H1 (cell line): ENCODE data around the gene SPOP. TPM values are rescaled to one million over a fixed set of nuclear protein-coding genes. Genes with fewer than 3 reads are reported as not detected.

ENCODE experiments used
- CTCF ChIA-PET: fragments of 300-600 bp; sonication (Branson Sonifier 250); formaldehyde crosslinking; loops from one replicate; lab custom pipeline; 2021; ENCODE audit not compliant: partially characterized antibody; lab: Charles Lee
- POLR2A ChIA-PET: fragments of 300-600 bp; sonication (Branson Sonifier 250); formaldehyde crosslinking; loops from one replicate; lab custom pipeline; 2021; ENCODE audit warnings: inconsistent platforms; ENCODE audit not compliant: partially characterized antibody; lab: Charles Lee
- DNase-seq, 2 experiments: peaks; one replicate each; pipeline versions ENCODE4 v3.0.0 to v3.0.0-alpha.2; 2010 to 2022; ENCODE audit warnings: low spot score in 2 of 2, low read depth in 1 of 2, mixed read lengths in 1 of 2
- FAIRE-seq: peaks from 2 replicates; lab custom pipeline; 2011; peaks lifted over from hg19 to GRCh38; lab: Jason Lieb, UNC
- H2AFZ ChIP-seq: 2 replicates; pipeline ENCODE4 v1.8.1; 2012; ENCODE audit warnings: low read length, inconsistent platforms
- H2AK5ac ChIP-seq: 2 replicates; pipeline ENCODE4 v1.6.1; 2013; ENCODE audit warnings: low read depth, low read length
- H2BK120ac ChIP-seq: replicated peaks from 2 replicates; pipeline ENCODE3; 2013; ENCODE audit warnings: low read depth, low read length, inconsistent platforms
- H2BK12ac ChIP-seq: 2 replicates; pipeline ENCODE4 v1.6.1; 2013; ENCODE audit warnings: low read depth, low read length
- H2BK15ac ChIP-seq: 2 replicates; pipeline ENCODE4 v1.6.1; 2013; ENCODE audit warnings: low read length
- H2BK20ac ChIP-seq: 2 replicates; pipeline ENCODE4 v1.6.1; 2013; ENCODE audit warnings: low read length
- H2BK5ac ChIP-seq: 2 replicates; pipeline ENCODE4 v1.6.1; 2013; ENCODE audit warnings: low read depth, low read length
- H3K14ac ChIP-seq: 2 replicates; pipeline ENCODE4 v1.6.1; 2013; ENCODE audit warnings: inconsistent platforms; ENCODE audit not compliant: insufficient read length
- H3K18ac ChIP-seq: 2 replicates; pipeline ENCODE4 v1.6.1; 2013; ENCODE audit warnings: low read length; ENCODE audit errors: extremely low read depth
- H3K23ac ChIP-seq: 2 replicates; pipeline ENCODE4 v1.6.1; 2013; ENCODE audit warnings: inconsistent platforms; ENCODE audit not compliant: insufficient read length
- H3K23me2 ChIP-seq: 2 replicates; pipeline ENCODE4 v1.6.1; 2013; ENCODE audit warnings: low read depth, low read length
- H3K27ac ChIP-seq: 2 replicates; pipeline ENCODE4 v1.6.1; 2011; ENCODE audit warnings: low read depth, low read length, inconsistent platforms
- H3K27me3 ChIP-seq, 4 experiments: replicated peaks in 1 of 4; 1 replicate in 1 of 4; 2 replicates in 3 of 4; pipeline versions ENCODE4 v1.6.1 to v1.8.1; 2011 to 2013; ENCODE audit warnings: low read length in 3 of 4, mild to moderate bottlenecking in 3 of 4, inconsistent platforms in 2 of 4, mixed read lengths in 2 of 4, moderate library complexity in 1 of 4; ENCODE audit not compliant: control insufficient read depth in 3 of 4, insufficient read depth in 3 of 4; ENCODE audit errors: extremely low read depth in 1 of 4
- H3K36me3 ChIP-seq, 4 experiments: 2 replicates each; pipeline versions ENCODE4 v1.6.1 to v1.8.1; 2011 to 2013; ENCODE audit warnings: mild to moderate bottlenecking in 4 of 4, low read length in 3 of 4, moderate library complexity in 2 of 4, control low read depth in 1 of 4, inconsistent platforms in 1 of 4; ENCODE audit not compliant: insufficient read depth in 4 of 4, control insufficient read depth in 2 of 4
- H3K4ac ChIP-seq: replicated peaks from 2 replicates; pipeline ENCODE3; 2013; ENCODE audit warnings: low read length, low read depth, mixed read lengths, inconsistent platforms; ENCODE audit not compliant: insufficient read length
- H3K4me1 ChIP-seq, 4 experiments: replicated peaks in 1 of 4; 1 replicate in 1 of 4; 2 replicates in 3 of 4; pipeline versions ENCODE4 v1.6.1 to v1.8.1; 2011 to 2013; ENCODE audit warnings: low read length in 3 of 4, inconsistent platforms in 2 of 4, mixed read lengths in 1 of 4; ENCODE audit not compliant: insufficient read depth in 4 of 4, control insufficient read depth in 3 of 4
- H3K4me2 ChIP-seq, 2 experiments: 2 replicates each; pipeline versions ENCODE4 v1.6.1 to v1.8.1; 2011 to 2013; ENCODE audit warnings: low read depth in 2 of 2, low read length in 2 of 2, control low read depth in 1 of 2, inconsistent platforms in 1 of 2, mild to moderate bottlenecking in 1 of 2; ENCODE audit not compliant: insufficient read depth in 1 of 2
- H3K4me3 ChIP-seq, 4 experiments: fragments of 200-600, 300-600 bp in 1 of 4; sonication (generic), shearing (Covaris generic), sonication (Bioruptor Twin) in 1 of 4; 2 replicates each; pipeline versions ENCODE4 v1.5.1 to v1.8.1; 2011 to 2016; ENCODE audit warnings: low read length in 4 of 4, low read depth in 3 of 4, control low read depth in 2 of 4, inconsistent platforms in 2 of 4, mild to moderate bottlenecking in 2 of 4, mixed read lengths in 1 of 4, moderate library complexity in 1 of 4; ENCODE audit not compliant: insufficient read depth in 2 of 4; ENCODE audit errors: extremely low read depth in 1 of 4
- H3K56ac ChIP-seq: replicated peaks from 2 replicates; pipeline ENCODE3; 2013; ENCODE audit warnings: low read depth, mild to moderate bottlenecking, mixed read lengths, low read length, inconsistent platforms; ENCODE audit not compliant: insufficient read length
- H3K79me1 ChIP-seq: 2 replicates; pipeline ENCODE4 v1.6.1; 2013; ENCODE audit warnings: low read depth, low read length, control low read depth
- H3K79me2 ChIP-seq, 2 experiments: 2 replicates each; pipeline versions ENCODE4 v1.6.1 to v1.8.1; 2012 to 2013; ENCODE audit warnings: low read length in 2 of 2, mild to moderate bottlenecking in 2 of 2, inconsistent platforms in 1 of 2; ENCODE audit not compliant: insufficient read depth in 2 of 2, control insufficient read depth in 1 of 2
- H3K9ac ChIP-seq, 4 experiments: replicated peaks in 1 of 4; 1 replicate in 1 of 4; 2 replicates in 3 of 4; pipeline versions ENCODE4 v1.6.1 to v1.8.1; 2011 to 2013; ENCODE audit warnings: low read depth in 3 of 4, low read length in 3 of 4, control low read depth in 2 of 4, mild to moderate bottlenecking in 2 of 4, moderate library complexity in 2 of 4, inconsistent platforms in 1 of 4; ENCODE audit errors: extremely low read depth in 1 of 4
- H3K9me3 ChIP-seq, 2 experiments: 2 replicates each; pipeline versions ENCODE4 v1.6.1 to v1.8.1; 2012 to 2013; ENCODE audit warnings: mild to moderate bottlenecking in 2 of 2, moderate library complexity in 2 of 2, control low read depth in 1 of 2, inconsistent platforms in 1 of 2, low read depth in 1 of 2, low read length in 1 of 2, mixed read lengths in 1 of 2; ENCODE audit not compliant: insufficient read depth in 2 of 2
- H4K20me1 ChIP-seq, 2 experiments: replicated peaks in 1 of 2; 2 replicates each; pipeline versions ENCODE3 to v1.8.1; 2011 to 2013; ENCODE audit warnings: inconsistent platforms in 2 of 2, low read length in 2 of 2, mild to moderate bottlenecking in 1 of 2; ENCODE audit not compliant: insufficient read depth in 2 of 2, control insufficient read depth in 1 of 2
- H4K5ac ChIP-seq: 2 replicates; pipeline ENCODE4 v1.6.1; 2013; ENCODE audit warnings: low read length, low read depth, mixed read lengths, inconsistent platforms; ENCODE audit not compliant: insufficient read length
- H4K8ac ChIP-seq: 2 replicates; pipeline ENCODE4 v1.8.0; 2013; ENCODE audit warnings: mild to moderate bottlenecking, moderate library complexity, low read length, inconsistent platforms; ENCODE audit not compliant: insufficient read depth; ENCODE audit errors: extremely low read depth
- H4K91ac ChIP-seq: replicated peaks from 2 replicates; pipeline ENCODE3; 2013; ENCODE audit warnings: low read length, mixed read lengths, inconsistent platforms; ENCODE audit not compliant: insufficient read length
- CBX8 ChIP-seq: fragments of 300-800, 300-1000 bp; sonication (generic); IDR thresholded peaks from 2 replicates; pipeline ENCODE4 v1.7.1; 2016; ENCODE audit warnings: low read depth, low read length, borderline replicate concordance
- CEBPB ChIP-seq: IDR thresholded peaks from 2 replicates; pipeline ENCODE4 v1.6.1; 2012; ENCODE audit warnings: low read depth, low read length
- KDM5A ChIP-seq: fragments of 200-600 bp; IDR thresholded peaks from 2 replicates; pipeline ENCODE4 v1.7.1; 2012; ENCODE audit warnings: mild to moderate bottlenecking, low read length, inconsistent platforms, mixed read lengths
- WGBS, 2 experiments: shearing (Covaris generic) in 1 of 2; methylation state at CpG; one replicate each; pipeline versions ENCODE4 v1.1.6 to v1.1.7; 2013 to 2015; ENCODE audit warnings: low lambda C conversion rate in 2 of 2, mixed read lengths in 2 of 2, inconsistent platforms in 1 of 2, low coverage in 1 of 2, missing lambda C conversion rate in 1 of 2; ENCODE audit not compliant: insufficient replicate concordance in 2 of 2, insufficient coverage in 1 of 2, insufficient read length in 1 of 2; ENCODE audit errors: extremely low coverage in 1 of 2, missing lambda C conversion rate in 1 of 2; 5-methylcytosine and 5-hydroxymethylcytosine counted together
- polyA plus RNA-seq, 7 experiments: library from polyadenylated mRNA; depleted of rRNA in 3 of 7; stranded (reverse) in 5 of 7; unstranded in 2 of 7; fragments of >200 nt in 5 of 7; fragments of 200-250 nt in 2 of 7; gene quantifications; 1 replicate in 5 of 7; 2 replicates in 1 of 7; 4 replicates in 1 of 7; pipeline versions ENCODE4 v1.2.1 to v1.2.3, GENCODE V29; 2011 to 2013; ENCODE audit warnings: missing spikeins in 2 of 7, mixed read lengths in 2 of 7
- total RNA-seq: library from RNA; stranded (reverse); fragmentation: NEBNext Ultra II Directional; extraction: Animal tissue kit (Norgen Biotek cat#: 25700); gene quantifications from 2 replicates; pipeline ENCODE4 v1.2.1, GENCODE V29; 2021

The SPOP gene
- total and polyA plus RNA-seq, 2 of the 8 experiments (the other 6 are each of a cell fraction or from before 2014, with no cell fraction given) = 13.3 to 25.6 TPM

- H2AFZ ChIP-seq = no peak overlapping the region
- no peak overlapping the region for H3K18ac ChIP-seq
- FAIRE-seq (no peak), DNase-seq (no peak)
- peak overlapping the region; percentile 93; the same call in 1 of the 2 replicates for H2BK15ac ChIP-seq
- H2BK5ac ChIP-seq = no peak overlapping the region
- no peak overlapping the region for H3K56ac ChIP-seq
- no peak overlapping the region for H2BK120ac ChIP-seq
- no peaks in the 10 kb centered on the region for H3K79me2 ChIP-seq
- H3K4me3 ChIP-seq = no peak overlapping the region
- H4K5ac ChIP-seq = no peak overlapping the region
- H4K20me1 ChIP-seq = no peaks in the 10 kb centered on the region
- no peak overlapping the region for H3K4ac ChIP-seq
- H3K23ac ChIP-seq = no peak overlapping the region
- H4K8ac ChIP-seq = no peak overlapping the region
- no peak overlapping the region for H3K4me2 ChIP-seq
- 80% methylated on average over 3 of the region's 3 CpGs; no CpG with 5 or more reads in 1 of the 2 experiments for WGBS, 2 experiments
- H3K4me1 ChIP-seq = peaks cover 0 to 22% (median 8%) of the 10 kb centered on the region in 4 experiments; a peak in 5 of 7 replicates
- no peak overlapping the region for H2AK5ac ChIP-seq
- H3K14ac ChIP-seq = no peak overlapping the region
- H3K79me1 ChIP-seq = no peaks in the 10 kb centered on the region
- H3K27ac ChIP-seq = no peak overlapping the region
- H3K9ac ChIP-seq = no peak overlapping the region
- POLR2A ChIA-PET = interaction anchor here (0.5 to 3.0 kb wide), 4 partner anchors 16 to 265 kb away, joined by 3 to 12 read pairs (median 4); no protein-coding TSS in a partner anchor
- no peaks in the 10 kb centered on the region for H3K36me3 ChIP-seq
- H3K23me2 ChIP-seq = peaks cover 11% of the 10 kb centered on the region
- peaks cover 0 to 9% (median 4%) of the 10 kb centered on the region in 4 experiments; a peak in 5 of 7 replicates for H3K27me3 ChIP-seq
- CTCF ChIA-PET = interaction anchor here (0.9 to 10.3 kb wide), 9 partner anchors 7 to 280 kb away, joined by 3 to 310 read pairs (median 11); partner anchors contain the start of gene SLC35B1
- TF ChIP-seq CBX8 (no peak), CEBPB (no peak), KDM5A (no peak)
- H2BK12ac ChIP-seq = no peak overlapping the region
- no peaks in the 10 kb centered on the region for H3K9me3 ChIP-seq
- H4K91ac ChIP-seq = no peak overlapping the region
- H2BK20ac ChIP-seq = no peak overlapping the region
Observed at GRCh38 chr17:49572226-49572625, 105.7 kb downstream of the SPOP start.
